PC-3 (cell line): ENCODE data around the gene RINT1. TPM values are rescaled to one million over a fixed set of nuclear protein-coding genes. Genes with fewer than 3 reads are reported as not detected.

Source experiments
- ATAC-seq: fragments of 200-7000 bp; cut with Tn5 transposase; 2 replicates; pipeline ENCODE4 v1.9.1; 2020; ENCODE audit warnings: mild to moderate bottlenecking, moderate library complexity
- BruUV-seq: library from RNA; stranded (reverse); fragments of 400-500 nt; replicated peaks from 2 replicates; lab custom pipeline; 2021; lab: Mats Ljungman, UMichigan
- CTCF ChIA-PET: fragments of 300-600 bp; sonication (Branson Sonifier 250); formaldehyde crosslinking; loops from one replicate; lab custom pipeline; 2022; ENCODE audit warnings: antibody characterized with exemption; lab: Charles Lee
- POLR2A ChIA-PET: fragments of 300-600 bp; sonication (Branson Sonifier 250); formaldehyde crosslinking; loops from one replicate; lab custom pipeline; 2022; ENCODE audit warnings: antibody characterized with exemption; ENCODE audit not compliant: unreplicated experiment; lab: Charles Lee
- DNase-seq: peaks from one replicate; pipeline ENCODE4 v3.0.0-alpha.2; 2015
- H2AFZ ChIP-seq: fragments of 300-600 bp; sonication (generic); 2 replicates; pipeline ENCODE4 v1.6.0; 2016; ENCODE audit warnings: antibody characterized with exemption, low read length
- H3F3A ChIP-seq: fragments of 300-600 bp; sonication (generic); one replicate; pipeline ENCODE4 v1.6.0; 2017; ENCODE audit warnings: antibody characterized with exemption, low read length, control low read depth, mild to moderate bottlenecking; ENCODE audit not compliant: unreplicated experiment
- H3K27ac ChIP-seq: fragments of 300-600 bp; sonication (generic); 2 replicates; pipeline ENCODE4 v1.5.1; 2016; ENCODE audit warnings: mild to moderate bottlenecking, low read length
- H3K27me3 ChIP-seq: fragments of 300-600 bp; sonication (generic); 2 replicates; pipeline ENCODE4 v1.6.1; 2016; ENCODE audit warnings: low read length, mixed read lengths
- H3K36me3 ChIP-seq: fragments of 300-600 bp; sonication (generic); 2 replicates; pipeline ENCODE4 v1.6.1; 2016; ENCODE audit warnings: low read depth, mixed run types, low read length, mixed read lengths
- H3K4me1 ChIP-seq: fragments of 300-600 bp; sonication (generic); 2 replicates; pipeline ENCODE4 v1.5.1; 2016; ENCODE audit warnings: low read length; ENCODE audit not compliant: insufficient read depth
- H3K4me2 ChIP-seq: fragments of 300-600 bp; sonication (generic); 2 replicates; pipeline ENCODE4 v1.6.0; 2016; ENCODE audit warnings: low read length
- H3K4me3 ChIP-seq: fragments of 300-600 bp; sonication (generic); 2 replicates; pipeline ENCODE4 v1.5.1; 2016; ENCODE audit warnings: mild to moderate bottlenecking, low read length, mixed read lengths
- H3K79me2 ChIP-seq: fragments of 300-600 bp; sonication (generic); 2 replicates; pipeline ENCODE4 v1.6.1; 2017; ENCODE audit warnings: low read length, mixed read lengths
- H3K9ac ChIP-seq: fragments of 300-600 bp; sonication (generic); 2 replicates; pipeline ENCODE4 v1.6.0; 2016; ENCODE audit warnings: mild to moderate bottlenecking, low read length
- H3K9me2 ChIP-seq: fragments of 300-600 bp; sonication (generic); replicated peaks from 2 replicates; pipeline ENCODE4 v1.6.1; 2016; ENCODE audit warnings: mixed run types, low read length, mixed read lengths
- H3K9me3 ChIP-seq: fragments of 300-600 bp; sonication (generic); 2 replicates; pipeline ENCODE4 v1.6.1; 2016; ENCODE audit warnings: low read length, mixed read lengths
- H4K20me1 ChIP-seq: fragments of 300-600 bp; sonication (generic); 2 replicates; pipeline ENCODE4 v1.6.1; 2016; ENCODE audit warnings: low read length, mixed read lengths
- EZH2 ChIP-seq: fragments of 300-600 bp; sonication (generic); IDR thresholded peaks from one replicate; pipeline ENCODE4 v1.6.1; 2017; ENCODE audit warnings: antibody characterized with exemption, mild to moderate bottlenecking, low read length; ENCODE audit not compliant: unreplicated experiment
- EZH2phosphoT487 ChIP-seq: fragments of 300-600 bp; sonication (generic); IDR thresholded peaks from 2 replicates; pipeline ENCODE4 v1.6.1; 2018; ENCODE audit warnings: mild to moderate bottlenecking, antibody characterized with exemption, low read length, borderline replicate concordance
- intact Hi-C: fragments of 100-400 bp; cut with micrococcal nuclease; formaldehyde crosslinking; loops from 2 replicates; pipeline ENCODE4 v1.9.0; 2023
- total RNA-seq: library from RNA; depleted of rRNA; stranded (reverse); fragments of >200 nt; gene quantifications from 2 replicates; pipeline ENCODE4 v1.2.3, GENCODE V29; 2014
- TF ChIP-seq, protein P1 (sequence below): fragments of 300-600 bp; sonication (generic); conservative IDR thresholded peaks from 2 replicates; pipeline ENCODE4 v1.5.1; 2017; ENCODE audit warnings: antibody characterized with exemption, low read depth, mild to moderate bottlenecking, low read length

The RINT1 gene
- total RNA-seq, 1 experiment from 2014 or later, result 20.8 TPM

GRCh38 chr7:105585850-105586500, 54.0 kb downstream of the RINT1 start:
- ATAC-seq (no peak), DNase-seq (no peak)
- no peak overlapping the region for H3K4me3 ChIP-seq
- no peak overlapping the region for H2AFZ ChIP-seq
- no peak overlapping the region for H3K9ac ChIP-seq
- H3K9me3 ChIP-seq, result no peaks in the 10 kb centered on the region
- ChIA-PET CTCF (no interaction called here), POLR2A (no interaction called here)
- H3F3A ChIP-seq, result no peaks in the 10 kb centered on the region
- H4K20me1 ChIP-seq, result no peaks in the 10 kb centered on the region
- H3K4me2 ChIP-seq, result no peak overlapping the region
- BruUV-seq, result no TSS peak
- H3K36me3 ChIP-seq, result no peaks in the 10 kb centered on the region
- no peaks in the 10 kb centered on the region for H3K79me2 ChIP-seq
- intact Hi-C loops, result loop anchor here (10.0 kb wide), 1 partner anchor 91 kb away; no protein-coding TSS in a partner anchor
- H3K27ac ChIP-seq, result no peak overlapping the region
- H3K4me1 ChIP-seq, result no peaks in the 10 kb centered on the region
- no peaks in the 10 kb centered on the region for H3K27me3 ChIP-seq
- no peaks in the 10 kb centered on the region for H3K9me2 ChIP-seq
- TF ChIP-seq EZH2 (no peak), EZH2phosphoT487 (no peak)
- TF ChIP-seq, protein P1, sequence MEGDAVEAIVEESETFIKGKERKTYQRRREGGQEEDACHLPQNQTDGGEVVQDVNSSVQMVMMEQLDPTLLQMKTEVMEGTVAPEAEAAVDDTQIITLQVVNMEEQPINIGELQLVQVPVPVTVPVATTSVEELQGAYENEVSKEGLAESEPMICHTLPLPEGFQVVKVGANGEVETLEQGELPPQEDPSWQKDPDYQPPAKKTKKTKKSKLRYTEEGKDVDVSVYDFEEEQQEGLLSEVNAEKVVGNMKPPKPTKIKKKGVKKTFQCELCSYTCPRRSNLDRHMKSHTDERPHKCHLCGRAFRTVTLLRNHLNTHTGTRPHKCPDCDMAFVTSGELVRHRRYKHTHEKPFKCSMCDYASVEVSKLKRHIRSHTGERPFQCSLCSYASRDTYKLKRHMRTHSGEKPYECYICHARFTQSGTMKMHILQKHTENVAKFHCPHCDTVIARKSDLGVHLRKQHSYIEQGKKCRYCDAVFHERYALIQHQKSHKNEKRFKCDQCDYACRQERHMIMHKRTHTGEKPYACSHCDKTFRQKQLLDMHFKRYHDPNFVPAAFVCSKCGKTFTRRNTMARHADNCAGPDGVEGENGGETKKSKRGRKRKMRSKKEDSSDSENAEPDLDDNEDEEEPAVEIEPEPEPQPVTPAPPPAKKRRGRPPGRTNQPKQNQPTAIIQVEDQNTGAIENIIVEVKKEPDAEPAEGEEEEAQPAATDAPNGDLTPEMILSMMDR, result no peak

DNA sequence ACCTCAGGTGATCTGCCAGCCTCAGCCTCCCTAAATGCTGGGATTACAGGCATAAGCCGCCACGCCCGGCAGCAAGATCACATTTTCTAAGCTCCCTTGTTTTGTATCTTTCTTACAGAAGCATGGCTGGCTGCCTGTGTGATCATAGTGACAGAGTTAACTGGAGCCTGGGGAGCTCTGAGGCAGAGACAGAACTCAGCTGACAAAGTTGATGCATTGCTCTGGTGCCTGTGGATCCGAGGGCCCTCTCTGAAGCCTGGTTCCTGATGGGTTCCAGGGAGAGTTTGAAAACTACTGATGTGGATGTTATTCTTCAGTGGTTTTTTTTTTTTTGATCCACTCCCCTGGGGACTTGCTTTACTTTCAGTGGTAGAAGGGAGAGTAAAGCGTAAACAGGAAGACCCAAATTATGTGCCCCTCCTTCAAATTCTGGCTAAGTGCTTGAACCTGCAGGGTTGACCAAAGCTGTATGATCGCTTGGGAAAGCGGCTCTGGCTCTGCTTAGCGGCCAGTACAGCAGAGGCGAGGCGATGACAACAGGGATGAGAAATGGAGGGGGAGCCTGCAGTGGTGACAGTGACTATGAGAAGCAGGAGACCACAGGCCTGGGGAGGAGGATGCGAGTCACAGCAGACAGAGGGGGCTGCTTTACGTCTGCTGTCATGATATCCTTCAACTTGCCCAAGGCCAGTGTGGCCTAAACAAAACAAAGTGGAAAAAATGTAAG, 56.1 kb downstream of the RINT1 start:
- ChIA-PET POLR2A (no interaction called here), CTCF (no interaction called here)
- DNase-seq, result no peak
- H3K4me3 ChIP-seq, result no peak overlapping the region
- ATAC-seq, result no peak
- H3K27me3 ChIP-seq, result no peaks in the 10 kb centered on the region
- no peaks in the 10 kb centered on the region for H3K9me2 ChIP-seq
- H3K4me2 ChIP-seq, result no peak overlapping the region
- H3K9ac ChIP-seq, result no peak overlapping the region
- H3K79me2 ChIP-seq, result no peaks in the 10 kb centered on the region
- H4K20me1 ChIP-seq, result no peaks in the 10 kb centered on the region
- no peak overlapping the region for H2AFZ ChIP-seq
- TF ChIP-seq EZH2phosphoT487 (no peak), EZH2 (no peak)
- TF ChIP-seq, protein P1, result no peak
- no TSS peak for BruUV-seq
- H3K4me1 ChIP-seq, result no peaks in the 10 kb centered on the region
- H3K27ac ChIP-seq, result no peak overlapping the region
- no peaks in the 10 kb centered on the region for H3F3A ChIP-seq
- intact Hi-C loops, result loop anchor here (2.0 to 10.0 kb wide), 3 partner anchors 55 to 589 kb away; partner anchors contain the start of gene RINT1
- no peaks in the 10 kb centered on the region for H3K9me3 ChIP-seq
- no peaks in the 10 kb centered on the region for H3K36me3 ChIP-seq
